ENCODE results near the gene PCSK5.

Gene PCSK5

GRCh38 chr9:75979362-75979761 is 88.9 kb downstream of the PCSK5 start:
- DNase-seq (ENCODE audit: low spot score), result no peak

GRCh38 chr9:75983319-75984045 is 93.0 kb downstream of the PCSK5 start:
- no peak for TF ChIP-seq CTCF (IDR thresholded peaks at IDR 0.05; ENCODE audit: extremely low read depth, missing control alignments)
- no peak for DNase-seq (ENCODE audit: low spot score)

More at GRCh38 chr9:75979362-75979761, 88.9 kb downstream of the PCSK5 start:
- TF ChIP-seq CTCF (IDR thresholded peaks at IDR 0.05; ENCODE audit: extremely low read depth, missing control alignments), result no peak

GRCh38 chr9:75985515-75985914 is 95.0 kb downstream of the PCSK5 start:
- TF ChIP-seq CTCF (IDR thresholded peaks at IDR 0.05; ENCODE audit: extremely low read depth, missing control alignments), result no peak

GRCh38 chr9:75988663-75989062 is 98.2 kb downstream of the PCSK5 start:
- DNase-seq (ENCODE audit: low spot score), result no peak
- TF ChIP-seq CTCF (IDR thresholded peaks at IDR 0.05; ENCODE audit: extremely low read depth, missing control alignments), result no peak

More at GRCh38 chr9:75985515-75985914, 95.0 kb downstream of the PCSK5 start:
- no peak for DNase-seq (ENCODE audit: low spot score)

GRCh38 chr9:75990156-75990555 is 99.7 kb downstream of the PCSK5 start:
- DNase-seq (ENCODE audit: low spot score), result no peak
- no peak for TF ChIP-seq CTCF (IDR thresholded peaks at IDR 0.05; ENCODE audit: extremely low read depth, missing control alignments)

- TF ChIP-seq CTCF (IDR thresholded peaks at IDR 0.05; ENCODE audit: extremely low read depth, missing control alignments), result no peak
- DNase-seq (ENCODE audit: low spot score), result no peak
Observed at GRCh38 chr9:75990576-75991304, 100.3 kb downstream of the PCSK5 start.

GRCh38 chr9:75992482-75993206 is 102.2 kb downstream of the PCSK5 start:
- no peak for DNase-seq (ENCODE audit: low spot score)

More at GRCh38 chr9:75992482-75993206, 102.2 kb downstream of the PCSK5 start:
- no peak for TF ChIP-seq CTCF (IDR thresholded peaks at IDR 0.05; ENCODE audit: extremely low read depth, missing control alignments)

All from GM20000 (cell line).